Measurements from ENCODE around the gene ECHDC1.
"Not testable (repeated sequence)": the region's sequence is repeated elsewhere in the genome, so short reads cannot be mapped to it uniquely, and the experiment has no call there.

Gene ECHDC1

DNA sequence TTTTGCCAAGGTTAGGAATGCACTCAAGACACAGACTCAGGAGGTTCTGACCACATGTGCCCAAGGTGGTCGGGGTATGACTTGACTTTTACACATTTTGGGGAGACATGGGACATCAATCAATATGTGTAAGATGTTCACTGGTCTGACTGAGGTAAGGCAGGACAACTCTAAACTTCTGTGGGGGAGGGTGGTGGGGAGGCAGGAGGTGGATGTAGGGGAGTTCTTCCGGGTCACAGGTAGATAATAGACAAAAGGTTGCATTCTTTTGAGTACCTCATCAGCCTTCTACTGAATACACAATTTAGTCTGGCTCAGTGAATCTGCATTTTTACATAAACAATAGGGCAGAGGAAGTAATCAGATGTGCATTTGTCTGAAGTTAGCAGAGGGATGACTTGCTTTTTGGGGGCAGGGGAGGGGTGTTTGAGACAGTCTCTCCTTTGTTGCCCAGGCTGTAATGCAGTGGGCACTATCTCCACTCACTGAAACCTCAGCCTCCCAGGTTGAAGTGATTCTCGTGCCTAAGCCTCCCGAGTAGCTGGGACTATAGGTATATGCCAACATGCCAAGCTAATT, 10.9 kb downstream of the ECHDC1 start:
- no peak for DNase-seq (ENCODE audit: extremely low read depth, insufficient read length)
- Histone ChIP-seq H3K27me3 (replicated peaks; ENCODE audit: control insufficient read depth, insufficient read depth, low read length) (no peaks in the 10 kb centered on the region), H3K36me3 (ENCODE audit: control insufficient read depth, insufficient read depth, low read length) (no peaks in the 10 kb centered on the region), H3K4me3 (replicated peaks; ENCODE audit: low read depth, low read length) (no peak overlapping the region)
- TF ChIP-seq, protein P1, sequence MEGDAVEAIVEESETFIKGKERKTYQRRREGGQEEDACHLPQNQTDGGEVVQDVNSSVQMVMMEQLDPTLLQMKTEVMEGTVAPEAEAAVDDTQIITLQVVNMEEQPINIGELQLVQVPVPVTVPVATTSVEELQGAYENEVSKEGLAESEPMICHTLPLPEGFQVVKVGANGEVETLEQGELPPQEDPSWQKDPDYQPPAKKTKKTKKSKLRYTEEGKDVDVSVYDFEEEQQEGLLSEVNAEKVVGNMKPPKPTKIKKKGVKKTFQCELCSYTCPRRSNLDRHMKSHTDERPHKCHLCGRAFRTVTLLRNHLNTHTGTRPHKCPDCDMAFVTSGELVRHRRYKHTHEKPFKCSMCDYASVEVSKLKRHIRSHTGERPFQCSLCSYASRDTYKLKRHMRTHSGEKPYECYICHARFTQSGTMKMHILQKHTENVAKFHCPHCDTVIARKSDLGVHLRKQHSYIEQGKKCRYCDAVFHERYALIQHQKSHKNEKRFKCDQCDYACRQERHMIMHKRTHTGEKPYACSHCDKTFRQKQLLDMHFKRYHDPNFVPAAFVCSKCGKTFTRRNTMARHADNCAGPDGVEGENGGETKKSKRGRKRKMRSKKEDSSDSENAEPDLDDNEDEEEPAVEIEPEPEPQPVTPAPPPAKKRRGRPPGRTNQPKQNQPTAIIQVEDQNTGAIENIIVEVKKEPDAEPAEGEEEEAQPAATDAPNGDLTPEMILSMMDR (IDR thresholded peaks at IDR 0.05; ENCODE audit: insufficient read depth, low read length, poor library complexity, severe bottlenecking) = no peak

DNA sequence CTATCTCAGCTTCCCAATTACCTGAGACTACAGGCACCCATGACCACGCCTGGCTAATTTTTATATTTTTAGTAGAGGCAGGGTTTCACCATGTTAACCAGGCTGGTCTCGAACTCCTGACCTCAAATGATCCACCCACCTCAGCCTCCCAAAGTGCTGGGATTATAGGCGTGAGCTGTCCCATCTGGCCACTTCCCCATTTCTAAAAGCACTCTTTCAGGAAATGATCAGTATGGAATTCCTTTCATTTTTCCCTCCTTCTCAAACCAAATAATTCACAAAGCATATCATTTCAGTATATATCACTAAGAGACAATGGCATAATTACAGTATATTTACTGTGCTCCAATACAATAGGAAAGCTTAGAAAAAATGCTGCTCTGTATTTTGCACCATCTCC, 12.2 kb downstream of the ECHDC1 start:
- not testable (repeated sequence) for H3K4me3 ChIP-seq (replicated peaks; ENCODE audit: low read depth, low read length); H3K36me3 ChIP-seq (ENCODE audit: control insufficient read depth, insufficient read depth, low read length); H3K27me3 ChIP-seq (replicated peaks; ENCODE audit: control insufficient read depth, insufficient read depth, low read length); DNase-seq (ENCODE audit: extremely low read depth, insufficient read length)

DNA sequence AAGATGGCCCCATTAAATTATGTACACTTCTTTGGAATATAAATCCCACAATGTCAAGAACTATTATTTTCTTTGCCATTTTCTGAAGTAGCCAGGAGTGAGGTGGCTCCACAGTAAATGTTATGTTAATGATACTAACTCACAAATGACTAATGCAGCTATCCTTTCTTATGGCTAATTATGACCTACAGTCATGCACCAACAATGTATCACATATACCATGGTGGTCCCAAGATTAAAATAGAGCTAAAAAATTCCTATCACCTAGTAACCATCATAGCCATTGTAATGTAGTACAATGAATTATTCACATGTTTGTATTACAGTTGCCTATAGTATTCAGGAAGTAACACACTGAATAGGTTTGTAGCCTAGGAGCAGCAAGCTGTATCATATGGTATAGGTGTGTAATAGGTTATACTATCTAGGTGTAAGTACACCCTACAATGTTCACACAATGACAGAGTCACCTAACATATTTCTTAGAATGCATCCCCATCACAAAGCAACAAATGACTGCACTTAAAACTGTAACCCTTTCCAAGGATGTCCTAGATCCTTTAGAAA, 15.3 kb downstream of the ECHDC1 start:
- TF ChIP-seq, protein P1 (IDR thresholded peaks at IDR 0.05; ENCODE audit: insufficient read depth, low read length, poor library complexity, severe bottlenecking) = no peak
- no peak for DNase-seq (ENCODE audit: extremely low read depth, insufficient read length)
- Histone ChIP-seq H3K4me3 (replicated peaks; ENCODE audit: low read depth, low read length) (no peak overlapping the region), H3K27me3 (replicated peaks; ENCODE audit: control insufficient read depth, insufficient read depth, low read length) (no peaks in the 10 kb centered on the region), H3K36me3 (ENCODE audit: control insufficient read depth, insufficient read depth, low read length) (peaks cover 2% of the 10 kb centered on the region)

DNA sequence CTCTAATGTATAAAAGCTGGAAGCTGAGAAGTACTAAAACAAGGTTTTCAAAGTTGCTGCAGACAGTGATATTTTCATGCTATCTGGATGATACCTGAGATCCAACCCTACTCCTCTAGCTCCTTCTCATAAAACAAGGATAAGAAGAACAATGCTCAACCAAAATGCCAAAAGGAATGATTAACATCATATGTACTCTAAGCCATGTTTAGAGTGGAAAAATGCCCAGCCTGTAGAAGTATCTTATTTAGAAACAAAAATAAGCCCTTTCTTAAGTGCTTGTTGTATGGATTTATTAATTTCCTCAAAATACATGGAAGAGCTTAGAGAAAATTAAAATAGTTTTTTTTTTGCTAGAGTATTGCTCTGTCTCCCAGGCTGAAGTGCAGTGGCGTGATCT, 23.7 kb downstream of the ECHDC1 start:
- Histone ChIP-seq H3K4me3 (replicated peaks; ENCODE audit: low read depth, low read length) (no peak overlapping the region), H3K27me3 (replicated peaks; ENCODE audit: control insufficient read depth, insufficient read depth, low read length) (no peaks in the 10 kb centered on the region), H3K36me3 (ENCODE audit: control insufficient read depth, insufficient read depth, low read length) (no peaks in the 10 kb centered on the region; the same call in 1 of the 2 replicates)
- DNase-seq (ENCODE audit: extremely low read depth, insufficient read length) = no peak
- TF ChIP-seq, protein P1 (IDR thresholded peaks at IDR 0.05; ENCODE audit: insufficient read depth, low read length, poor library complexity, severe bottlenecking) = no peak

DNA sequence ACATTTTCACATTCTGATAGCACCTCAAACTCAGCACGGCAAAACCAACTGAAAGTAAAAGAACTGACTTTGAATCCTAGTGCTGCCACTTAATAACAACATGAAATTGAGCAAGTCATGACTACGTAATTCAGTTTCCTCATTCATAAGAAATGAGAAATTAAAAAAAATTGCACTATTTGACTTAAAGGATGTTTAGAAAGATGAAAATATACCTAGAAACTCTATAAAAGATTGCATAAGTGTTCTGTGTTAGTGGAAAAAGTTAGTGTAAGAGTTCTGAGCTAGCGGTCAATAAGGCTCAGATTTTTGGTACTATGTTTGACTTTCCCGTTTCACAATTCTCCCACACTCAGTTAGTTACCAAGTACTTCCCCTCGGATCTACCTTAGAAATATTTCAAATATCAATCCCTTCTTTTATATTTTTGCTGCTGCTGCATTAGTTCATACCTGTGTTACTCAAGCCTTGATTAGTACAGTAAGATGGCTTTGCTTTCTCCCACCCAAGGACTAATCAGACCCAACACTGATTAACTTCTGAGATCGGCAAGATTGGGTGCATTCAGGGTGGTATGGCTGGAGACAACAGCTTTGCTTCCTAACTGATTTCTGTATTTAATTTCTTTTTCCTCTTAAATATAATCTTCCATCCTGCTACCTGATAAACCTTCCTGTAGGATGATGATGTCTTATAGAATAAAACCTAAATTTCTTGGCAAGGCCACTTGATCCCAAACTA, 25.9 kb downstream of the ECHDC1 start:
- Histone ChIP-seq H3K27me3 (replicated peaks; ENCODE audit: control insufficient read depth, insufficient read depth, low read length) (no peaks in the 10 kb centered on the region), H3K36me3 (ENCODE audit: control insufficient read depth, insufficient read depth, low read length) (no peaks in the 10 kb centered on the region; the same call in 1 of the 2 replicates), H3K4me3 (replicated peaks; ENCODE audit: low read depth, low read length) (no peak overlapping the region)
- TF ChIP-seq, protein P1 (IDR thresholded peaks at IDR 0.05; ENCODE audit: insufficient read depth, low read length, poor library complexity, severe bottlenecking) = no peak
- DNase-seq (ENCODE audit: extremely low read depth, insufficient read length) = no peak

DNA sequence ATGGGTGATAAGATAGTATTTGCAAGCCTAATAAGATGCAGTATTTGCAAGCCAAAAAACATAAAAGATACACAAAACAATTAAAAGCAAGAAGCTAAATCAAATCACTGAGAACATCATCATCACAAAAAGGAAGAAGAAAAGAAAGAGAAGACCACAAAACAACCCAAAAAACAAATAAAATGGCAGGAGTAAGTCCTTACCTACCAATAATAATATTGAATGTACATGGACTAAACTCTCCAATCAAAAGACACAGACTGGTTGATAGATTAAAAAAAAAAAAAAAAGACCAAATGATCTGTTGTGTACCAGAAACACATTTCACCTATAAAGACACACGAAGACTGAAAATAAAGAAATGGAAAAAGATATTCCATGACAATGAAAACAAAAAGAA, 37.7 kb downstream of the ECHDC1 start:
- Histone ChIP-seq H3K27me3 (replicated peaks; ENCODE audit: control insufficient read depth, insufficient read depth, low read length) (no peaks in the 10 kb centered on the region), H3K36me3 (ENCODE audit: control insufficient read depth, insufficient read depth, low read length) (peaks cover 2% of the 10 kb centered on the region), H3K4me3 (replicated peaks; ENCODE audit: low read depth, low read length) (no peak overlapping the region)
- DNase-seq (ENCODE audit: extremely low read depth, insufficient read length) = no peak
- TF ChIP-seq, protein P1 (IDR thresholded peaks at IDR 0.05; ENCODE audit: insufficient read depth, low read length, poor library complexity, severe bottlenecking) = no peak
